ENCODE results near the gene ZNF638.

ZNF638 gene

DNA sequence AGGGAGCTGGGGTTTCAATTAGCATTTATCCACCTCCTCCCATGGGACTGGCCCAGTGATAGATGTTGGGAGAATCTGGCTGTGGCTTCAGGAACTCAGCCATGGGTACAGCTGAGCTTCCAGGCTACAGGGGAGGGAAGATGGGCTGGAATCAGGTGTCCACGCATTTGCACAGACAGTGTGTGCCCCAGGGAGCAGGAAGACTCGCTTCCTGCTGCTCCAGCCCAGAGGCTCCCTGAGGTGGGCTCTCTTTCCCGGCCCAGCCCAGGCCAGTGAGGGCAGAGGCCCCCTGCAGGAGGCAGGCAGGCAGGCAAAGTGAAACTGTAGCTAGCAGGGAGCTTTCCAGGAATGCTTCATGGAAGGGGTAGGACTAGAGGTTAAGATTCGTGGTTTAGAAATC lies 150.5 kb downstream of the ZNF638 start:
- H3K79me2 ChIP-seq (ENCODE audit: insufficient read depth, low read length), result no peaks in the 10 kb centered on the region
- no peak overlapping the region for H3K4me2 ChIP-seq (ENCODE audit: low read depth, low read length, poor library complexity, severe bottlenecking)
- H3K36me3 ChIP-seq (ENCODE audit: low read length), result no peaks in the 10 kb centered on the region
- H3K4me3 ChIP-seq (ENCODE audit: insufficient read depth, low read length, poor library complexity, severe bottlenecking), result no peak overlapping the region
- H3K27me3 ChIP-seq (ENCODE audit: low read length), result no peaks in the 10 kb centered on the region
- TF ChIP-seq, protein P1, sequence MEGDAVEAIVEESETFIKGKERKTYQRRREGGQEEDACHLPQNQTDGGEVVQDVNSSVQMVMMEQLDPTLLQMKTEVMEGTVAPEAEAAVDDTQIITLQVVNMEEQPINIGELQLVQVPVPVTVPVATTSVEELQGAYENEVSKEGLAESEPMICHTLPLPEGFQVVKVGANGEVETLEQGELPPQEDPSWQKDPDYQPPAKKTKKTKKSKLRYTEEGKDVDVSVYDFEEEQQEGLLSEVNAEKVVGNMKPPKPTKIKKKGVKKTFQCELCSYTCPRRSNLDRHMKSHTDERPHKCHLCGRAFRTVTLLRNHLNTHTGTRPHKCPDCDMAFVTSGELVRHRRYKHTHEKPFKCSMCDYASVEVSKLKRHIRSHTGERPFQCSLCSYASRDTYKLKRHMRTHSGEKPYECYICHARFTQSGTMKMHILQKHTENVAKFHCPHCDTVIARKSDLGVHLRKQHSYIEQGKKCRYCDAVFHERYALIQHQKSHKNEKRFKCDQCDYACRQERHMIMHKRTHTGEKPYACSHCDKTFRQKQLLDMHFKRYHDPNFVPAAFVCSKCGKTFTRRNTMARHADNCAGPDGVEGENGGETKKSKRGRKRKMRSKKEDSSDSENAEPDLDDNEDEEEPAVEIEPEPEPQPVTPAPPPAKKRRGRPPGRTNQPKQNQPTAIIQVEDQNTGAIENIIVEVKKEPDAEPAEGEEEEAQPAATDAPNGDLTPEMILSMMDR (IDR thresholded peaks at IDR 0.05; ENCODE audit: insufficient read depth, low read length, poor library complexity, severe bottlenecking), result no peak
- TF ChIP-seq EZH2phosphoT487 (conservative IDR thresholded peaks at IDR 0.05; ENCODE audit: low read length), result no peak
- H4K20me1 ChIP-seq (ENCODE audit: low read depth, low read length), result no peaks in the 10 kb centered on the region
- H3F3A ChIP-seq (ENCODE audit: insufficient read depth), result no peaks in the 10 kb centered on the region
- H3K9me2 ChIP-seq (replicated peaks; ENCODE audit: insufficient read depth, low read length), result no peaks in the 10 kb centered on the region
- H3K27ac ChIP-seq (ENCODE audit: low read depth, low read length), result no peak overlapping the region
- H3K9me3 ChIP-seq (ENCODE audit: insufficient read depth, low read length), result no peaks in the 10 kb centered on the region
- H2AFZ ChIP-seq (ENCODE audit: low read depth, low read length, severe bottlenecking), result no peak overlapping the region
- no peak overlapping the region for H3K9ac ChIP-seq (ENCODE audit: low read length)

DNA sequence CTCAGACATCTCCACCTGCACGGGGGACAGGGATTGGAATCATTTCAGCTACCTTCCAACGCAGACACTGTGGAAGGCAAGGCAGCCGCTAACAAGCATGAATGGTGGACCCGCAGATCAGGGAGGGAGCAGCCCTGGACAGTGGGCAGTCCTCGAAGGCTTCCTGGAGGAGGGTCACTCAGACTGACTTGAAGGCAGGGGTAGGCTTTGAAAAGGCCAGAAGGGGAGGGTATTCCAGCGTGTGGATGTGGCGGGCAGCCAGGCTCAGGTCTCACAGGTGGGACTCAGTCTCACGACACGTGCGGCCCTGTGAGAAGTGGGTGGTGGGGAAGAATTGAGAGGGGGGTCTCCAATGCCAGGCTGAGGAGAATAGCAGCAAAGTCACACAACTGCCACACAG lies 151.7 kb downstream of the ZNF638 start:
- no peak overlapping the region for H3K4me2 ChIP-seq (ENCODE audit: low read depth, low read length, poor library complexity, severe bottlenecking)
- no peaks in the 10 kb centered on the region for H3K79me2 ChIP-seq (ENCODE audit: insufficient read depth, low read length)
- no peaks in the 10 kb centered on the region for H3K27me3 ChIP-seq (ENCODE audit: low read length)
- no peaks in the 10 kb centered on the region for H4K20me1 ChIP-seq (ENCODE audit: low read depth, low read length)
- H2AFZ ChIP-seq (ENCODE audit: low read depth, low read length, severe bottlenecking), result no peak overlapping the region
- no peaks in the 10 kb centered on the region for H3K36me3 ChIP-seq (ENCODE audit: low read length)
- H3K4me3 ChIP-seq (ENCODE audit: insufficient read depth, low read length, poor library complexity, severe bottlenecking), result no peak overlapping the region
- H3F3A ChIP-seq (ENCODE audit: insufficient read depth), result no peaks in the 10 kb centered on the region
- no peak overlapping the region for H3K9ac ChIP-seq (ENCODE audit: low read length)
- H3K9me2 ChIP-seq (replicated peaks; ENCODE audit: insufficient read depth, low read length), result no peaks in the 10 kb centered on the region
- H3K9me3 ChIP-seq (ENCODE audit: insufficient read depth, low read length), result no peaks in the 10 kb centered on the region
- TF ChIP-seq EZH2phosphoT487 (conservative IDR thresholded peaks at IDR 0.05; ENCODE audit: low read length), result no peak
- TF ChIP-seq, protein P1 (IDR thresholded peaks at IDR 0.05; ENCODE audit: insufficient read depth, low read length, poor library complexity, severe bottlenecking), result no peak
- no peak overlapping the region for H3K27ac ChIP-seq (ENCODE audit: low read depth, low read length)

DNA sequence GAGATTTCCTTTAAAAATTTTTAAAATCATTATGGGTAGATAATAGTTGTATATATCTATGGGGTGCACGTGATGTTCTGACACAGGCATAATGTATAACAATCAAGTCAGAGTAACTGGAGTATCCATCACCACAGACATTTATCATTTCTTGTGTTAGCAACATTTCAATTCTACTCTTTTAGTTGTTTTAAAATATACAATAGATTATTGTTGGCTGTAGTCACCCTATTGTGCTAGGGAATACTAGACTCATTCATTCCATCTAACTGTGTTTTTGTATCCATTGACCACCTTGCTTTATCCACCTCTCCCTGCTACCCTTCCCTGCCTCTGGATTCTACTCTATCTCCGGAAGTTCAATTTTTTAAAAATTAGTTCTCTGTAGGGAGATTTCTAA lies 152.8 kb downstream of the ZNF638 start:
- no peaks in the 10 kb centered on the region for H3K27me3 ChIP-seq (ENCODE audit: low read length)
- no peaks in the 10 kb centered on the region for H3K36me3 ChIP-seq (ENCODE audit: low read length)
- H3K79me2 ChIP-seq (ENCODE audit: insufficient read depth, low read length), result no peaks in the 10 kb centered on the region
- H3K4me3 ChIP-seq (ENCODE audit: insufficient read depth, low read length, poor library complexity, severe bottlenecking), result no peak overlapping the region
- H3K9ac ChIP-seq (ENCODE audit: low read length), result no peak overlapping the region
- H3K9me2 ChIP-seq (replicated peaks; ENCODE audit: insufficient read depth, low read length), result no peaks in the 10 kb centered on the region
- no peak overlapping the region for H3K27ac ChIP-seq (ENCODE audit: low read depth, low read length)
- no peaks in the 10 kb centered on the region for H3F3A ChIP-seq (ENCODE audit: insufficient read depth)
- H2AFZ ChIP-seq (ENCODE audit: low read depth, low read length, severe bottlenecking), result no peak overlapping the region
- no peak for TF ChIP-seq EZH2phosphoT487 (conservative IDR thresholded peaks at IDR 0.05; ENCODE audit: low read length)
- TF ChIP-seq, protein P1 (IDR thresholded peaks at IDR 0.05; ENCODE audit: insufficient read depth, low read length, poor library complexity, severe bottlenecking), result no peak
- no peaks in the 10 kb centered on the region for H4K20me1 ChIP-seq (ENCODE audit: low read depth, low read length)
- H3K4me2 ChIP-seq (ENCODE audit: low read depth, low read length, poor library complexity, severe bottlenecking), result no peak overlapping the region
- no peaks in the 10 kb centered on the region for H3K9me3 ChIP-seq (ENCODE audit: insufficient read depth, low read length)
